ENCODE results near the gene FNDC10.
"Not testable (repeated sequence)": the region's sequence is repeated elsewhere in the genome, so short reads cannot be mapped to it uniquely, and the experiment has no call there.

FNDC10 gene

DNA sequence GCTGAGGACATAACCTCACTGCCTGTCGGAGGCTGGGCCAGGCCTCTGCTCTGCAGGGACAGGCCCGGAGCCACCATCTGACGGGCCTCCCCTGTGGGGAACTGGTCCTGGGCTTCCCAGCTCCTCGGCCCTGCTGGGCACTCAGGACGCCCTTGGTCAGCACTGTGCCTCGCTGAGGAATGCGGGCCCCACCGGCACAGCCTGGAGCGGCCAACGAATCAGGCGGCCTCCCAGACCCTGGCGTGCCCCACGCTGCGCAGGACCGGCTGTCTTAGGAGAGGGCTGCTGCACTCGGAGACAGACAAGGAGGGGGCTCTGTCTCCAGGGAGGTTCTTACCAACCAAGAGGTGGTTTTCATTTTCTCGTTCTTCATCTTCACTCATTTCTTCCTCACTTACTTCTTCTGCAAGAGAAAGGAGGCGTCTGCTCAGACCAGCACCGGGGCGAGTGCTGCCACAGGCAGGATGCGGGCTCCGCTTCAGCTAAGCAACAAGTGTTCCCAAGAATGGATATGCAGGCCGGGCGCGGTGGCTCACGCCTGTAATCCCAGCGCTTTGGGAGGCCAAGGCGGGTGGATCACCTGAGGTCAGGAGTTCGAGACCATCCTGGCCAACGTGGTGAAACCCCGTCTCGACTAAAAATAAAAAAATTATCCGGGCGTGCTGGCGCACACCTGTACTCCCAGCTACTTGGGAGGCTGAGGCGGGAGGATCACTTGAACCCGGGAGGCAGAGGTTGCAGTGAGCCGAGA is 41.0 kb upstream of the FNDC10 start:
- not testable (repeated sequence) for H2AFZ ChIP-seq (ENCODE audit: low read length); H3K4me2 ChIP-seq (ENCODE audit: insufficient read depth, low read length, poor library complexity, severe bottlenecking); H4K91ac ChIP-seq (ENCODE audit: low read depth, low read length, poor library complexity); H2BK5ac ChIP-seq (ENCODE audit: low read length); H3K27me3 ChIP-seq (ENCODE audit: control insufficient read depth in 3 of 3, insufficient read depth in 3 of 3, low read depth in 1 of 3, low read length in 3 of 3); H3K23ac ChIP-seq (ENCODE audit: low read depth, low read length, poor library complexity); H3K4ac ChIP-seq (ENCODE audit: low read length); H3K18ac ChIP-seq (ENCODE audit: low read length); H4K8ac ChIP-seq (ENCODE audit: low read depth, low read length); H3K9me3 ChIP-seq (replicated peaks in 1 of 2; ENCODE audit: control insufficient read depth in 2 of 2, insufficient read depth in 1 of 2, low read depth in 1 of 2, low read length in 2 of 2); H2AK5ac ChIP-seq (ENCODE audit: low read depth, low read length); H2BK15ac ChIP-seq (ENCODE audit: low read length); DNase-seq (ENCODE audit: low spot score); H3K14ac ChIP-seq (ENCODE audit: low read length); H2BK12ac ChIP-seq (ENCODE audit: low read length); H3K27ac ChIP-seq (replicated peaks; ENCODE audit: low read length); H3K4me1 ChIP-seq (ENCODE audit: control insufficient read depth in 2 of 2, insufficient read depth in 1 of 2, low read depth in 1 of 2, low read length in 2 of 2); H3K79me1 ChIP-seq (ENCODE audit: low read depth, low read length); H2BK120ac ChIP-seq (ENCODE audit: low read depth, low read length); H3K4me3 ChIP-seq (ENCODE audit: low read length in 2 of 2); H3K9ac ChIP-seq (ENCODE audit: low read depth, low read length, poor library complexity)
- no CpG with 5 or more reads among the region's 38 CpGs for WGBS, 2 donors (ENCODE audit: extremely low coverage in 2 of 2, insufficient read length in 2 of 2, insufficient replicate concordance in 1 of 2)
- peaks cover 3 to 17% of the 10 kb centered on the region in 2 donors for H3K36me3 ChIP-seq (replicated peaks in 1 of 2; ENCODE audit: control insufficient read depth in 2 of 2, insufficient read depth in 2 of 2, low read length in 2 of 2)

DNA sequence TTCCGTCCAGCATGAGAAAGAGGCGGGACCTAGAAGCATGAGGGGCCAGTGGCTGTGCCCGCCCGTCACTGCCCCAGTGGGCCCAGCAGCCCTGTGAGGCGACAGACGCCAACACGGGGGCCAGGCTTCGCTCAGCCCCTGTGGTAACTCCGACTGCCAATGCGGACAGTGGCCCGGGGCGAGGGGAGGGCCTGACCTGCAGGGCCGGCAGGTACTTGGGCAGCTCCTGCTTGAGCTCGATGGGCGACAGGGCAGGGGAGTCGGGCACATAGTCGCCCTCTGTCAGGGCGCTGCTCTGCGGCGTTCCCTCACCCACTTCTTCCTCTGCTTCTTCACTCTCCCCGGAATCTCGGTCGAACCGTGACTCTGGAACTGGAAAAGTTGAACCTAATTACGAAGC is 40.1 kb upstream of the FNDC10 start:
- not testable (repeated sequence) for DNase-seq (ENCODE audit: low spot score); H3K9ac ChIP-seq (ENCODE audit: low read depth, low read length, poor library complexity); H2BK120ac ChIP-seq (ENCODE audit: low read depth, low read length); H3K4me1 ChIP-seq (ENCODE audit: control insufficient read depth in 2 of 2, insufficient read depth in 1 of 2, low read depth in 1 of 2, low read length in 2 of 2); H2BK15ac ChIP-seq (ENCODE audit: low read length); H3K27ac ChIP-seq (replicated peaks; ENCODE audit: low read length); H3K4me2 ChIP-seq (ENCODE audit: insufficient read depth, low read length, poor library complexity, severe bottlenecking); H2BK5ac ChIP-seq (ENCODE audit: low read length); H3K4ac ChIP-seq (ENCODE audit: low read length); H3K4me3 ChIP-seq (ENCODE audit: low read length in 2 of 2); H3K79me1 ChIP-seq (ENCODE audit: low read depth, low read length); H2BK12ac ChIP-seq (ENCODE audit: low read length); H3K23ac ChIP-seq (ENCODE audit: low read depth, low read length, poor library complexity); H2AK5ac ChIP-seq (ENCODE audit: low read depth, low read length); H3K14ac ChIP-seq (ENCODE audit: low read length); H2AFZ ChIP-seq (ENCODE audit: low read length); H4K91ac ChIP-seq (ENCODE audit: low read depth, low read length, poor library complexity); H3K18ac ChIP-seq (ENCODE audit: low read length); H4K8ac ChIP-seq (ENCODE audit: low read depth, low read length); H3K9me3 ChIP-seq (replicated peaks in 1 of 2; ENCODE audit: control insufficient read depth in 2 of 2, insufficient read depth in 1 of 2, low read depth in 1 of 2, low read length in 2 of 2); H3K27me3 ChIP-seq (ENCODE audit: control insufficient read depth in 3 of 3, insufficient read depth in 3 of 3, low read depth in 1 of 3, low read length in 3 of 3)
- no CpG with 5 or more reads among the region's 25 CpGs for WGBS, 2 donors (ENCODE audit: extremely low coverage in 2 of 2, insufficient read length in 2 of 2, insufficient replicate concordance in 1 of 2)
- H3K36me3 ChIP-seq (replicated peaks in 1 of 2; ENCODE audit: control insufficient read depth in 2 of 2, insufficient read depth in 2 of 2, low read length in 2 of 2), result peaks cover 3 to 14% of the 10 kb centered on the region in 2 donors

DNA sequence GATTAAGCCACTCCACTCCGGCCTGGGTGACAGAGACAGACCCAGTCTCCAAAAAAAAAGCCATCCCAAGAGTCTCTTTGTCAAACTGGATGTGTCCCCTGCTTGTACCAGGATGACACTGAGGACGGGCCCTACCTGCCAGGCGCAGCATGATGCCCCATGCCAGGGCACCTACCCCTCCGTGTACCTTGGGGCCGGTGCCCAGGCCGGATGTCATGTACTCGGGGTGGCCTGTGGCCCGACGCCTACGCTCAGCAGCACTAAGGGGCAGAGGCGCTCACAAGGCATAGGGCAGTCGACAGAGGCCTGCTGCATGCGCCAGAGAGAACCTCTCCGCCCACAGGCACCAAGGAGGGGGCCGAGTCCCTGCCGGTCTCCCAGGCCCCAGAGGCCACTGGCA is 39.4 kb upstream of the FNDC10 start:
- not testable (repeated sequence) for H2BK120ac ChIP-seq (ENCODE audit: low read depth, low read length); H2BK15ac ChIP-seq (ENCODE audit: low read length); H2AFZ ChIP-seq (ENCODE audit: low read length); H3K9me3 ChIP-seq (replicated peaks in 1 of 2; ENCODE audit: control insufficient read depth in 2 of 2, insufficient read depth in 1 of 2, low read depth in 1 of 2, low read length in 2 of 2); H3K4me1 ChIP-seq (ENCODE audit: control insufficient read depth in 2 of 2, insufficient read depth in 1 of 2, low read depth in 1 of 2, low read length in 2 of 2); H3K4me3 ChIP-seq (ENCODE audit: low read length in 2 of 2); H2AK5ac ChIP-seq (ENCODE audit: low read depth, low read length); H2BK12ac ChIP-seq (ENCODE audit: low read length); DNase-seq (ENCODE audit: low spot score); H2BK5ac ChIP-seq (ENCODE audit: low read length); H4K91ac ChIP-seq (ENCODE audit: low read depth, low read length, poor library complexity); H3K23ac ChIP-seq (ENCODE audit: low read depth, low read length, poor library complexity); H3K18ac ChIP-seq (ENCODE audit: low read length); H3K4me2 ChIP-seq (ENCODE audit: insufficient read depth, low read length, poor library complexity, severe bottlenecking); H4K8ac ChIP-seq (ENCODE audit: low read depth, low read length); H3K27ac ChIP-seq (replicated peaks; ENCODE audit: low read length); H3K9ac ChIP-seq (ENCODE audit: low read depth, low read length, poor library complexity); H3K4ac ChIP-seq (ENCODE audit: low read length); H3K27me3 ChIP-seq (ENCODE audit: control insufficient read depth in 3 of 3, insufficient read depth in 3 of 3, low read depth in 1 of 3, low read length in 3 of 3); H3K14ac ChIP-seq (ENCODE audit: low read length); H3K79me1 ChIP-seq (ENCODE audit: low read depth, low read length)
- H3K36me3 ChIP-seq (replicated peaks in 1 of 2; ENCODE audit: control insufficient read depth in 2 of 2, insufficient read depth in 2 of 2, low read length in 2 of 2), result peaks cover 3 to 14% of the 10 kb centered on the region in 2 donors
- whole genome bisulfite sequencing, 2 donors (ENCODE audit: extremely low coverage in 2 of 2, insufficient read length in 2 of 2, insufficient replicate concordance in 1 of 2), result no CpG with 5 or more reads among the region's 16 CpGs

DNA sequence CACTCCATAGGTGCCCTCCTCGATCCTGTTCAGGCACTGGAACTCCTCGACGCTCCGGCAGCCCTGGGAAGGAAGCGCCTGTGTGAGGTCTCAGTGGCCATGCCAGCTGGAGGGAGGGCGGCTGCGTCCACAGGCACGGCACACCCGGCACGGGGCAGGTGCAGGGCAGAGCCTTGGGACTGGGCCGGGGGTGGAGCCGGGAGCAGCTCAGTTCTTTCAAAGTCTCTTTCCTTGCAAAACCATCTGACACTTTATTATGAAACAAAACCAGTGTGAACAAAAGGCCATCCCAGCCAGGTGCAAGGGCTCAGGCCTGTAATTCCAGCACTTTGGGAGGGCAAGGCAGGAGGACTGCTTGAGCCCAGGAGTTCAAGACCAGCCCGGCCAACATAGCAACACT is 38.6 kb upstream of the FNDC10 start:
- not testable (repeated sequence) for H3K27ac ChIP-seq (replicated peaks; ENCODE audit: low read length); H2BK12ac ChIP-seq (ENCODE audit: low read length); H3K9ac ChIP-seq (ENCODE audit: low read depth, low read length, poor library complexity); H4K8ac ChIP-seq (ENCODE audit: low read depth, low read length); H2BK15ac ChIP-seq (ENCODE audit: low read length); H3K9me3 ChIP-seq (replicated peaks in 1 of 2; ENCODE audit: control insufficient read depth in 2 of 2, insufficient read depth in 1 of 2, low read depth in 1 of 2, low read length in 2 of 2); H3K23ac ChIP-seq (ENCODE audit: low read depth, low read length, poor library complexity); H4K91ac ChIP-seq (ENCODE audit: low read depth, low read length, poor library complexity); H2AK5ac ChIP-seq (ENCODE audit: low read depth, low read length); H2BK120ac ChIP-seq (ENCODE audit: low read depth, low read length); H2BK5ac ChIP-seq (ENCODE audit: low read length); H3K4me2 ChIP-seq (ENCODE audit: insufficient read depth, low read length, poor library complexity, severe bottlenecking); H2AFZ ChIP-seq (ENCODE audit: low read length); H3K4me1 ChIP-seq (ENCODE audit: control insufficient read depth in 2 of 2, insufficient read depth in 1 of 2, low read depth in 1 of 2, low read length in 2 of 2); DNase-seq (ENCODE audit: low spot score); H3K18ac ChIP-seq (ENCODE audit: low read length); H3K79me1 ChIP-seq (ENCODE audit: low read depth, low read length); H3K4ac ChIP-seq (ENCODE audit: low read length); H3K27me3 ChIP-seq (ENCODE audit: control insufficient read depth in 3 of 3, insufficient read depth in 3 of 3, low read depth in 1 of 3, low read length in 3 of 3); H3K14ac ChIP-seq (ENCODE audit: low read length); H3K4me3 ChIP-seq (ENCODE audit: low read length in 2 of 2)
- peaks cover 3 to 14% of the 10 kb centered on the region in 2 donors for H3K36me3 ChIP-seq (replicated peaks in 1 of 2; ENCODE audit: control insufficient read depth in 2 of 2, insufficient read depth in 2 of 2, low read length in 2 of 2)
- WGBS, 2 donors (ENCODE audit: extremely low coverage in 2 of 2, insufficient read length in 2 of 2, insufficient replicate concordance in 1 of 2), result no CpG with 5 or more reads among the region's 13 CpGs
